ENCODE data around the gene PPP3CA.

- TF ChIP-seq CTCF (IDR thresholded peaks at IDR 0.05) = no peak
- no peak for TF ChIP-seq POLR2A (IDR thresholded peaks at IDR 0.05)
Measured at GRCh38 chr4:101065346-101065745, 282.0 kb downstream of the PPP3CA start.

Data from Peyer's patch (tissue), 4 donors.